Measurements from ENCODE around the gene GMPR2. TPM values are rescaled to one million over a fixed set of nuclear protein-coding genes. Genes with fewer than 3 reads are reported as not detected.
"Not testable (repeated sequence)": the region's sequence is repeated elsewhere in the genome, so short reads cannot be mapped to it uniquely, and the experiment has no call there.

The GMPR2 gene
- total and polyA plus RNA-seq, 8 donors: 13.9 to 204 (median 43.3) TPM

DNA sequence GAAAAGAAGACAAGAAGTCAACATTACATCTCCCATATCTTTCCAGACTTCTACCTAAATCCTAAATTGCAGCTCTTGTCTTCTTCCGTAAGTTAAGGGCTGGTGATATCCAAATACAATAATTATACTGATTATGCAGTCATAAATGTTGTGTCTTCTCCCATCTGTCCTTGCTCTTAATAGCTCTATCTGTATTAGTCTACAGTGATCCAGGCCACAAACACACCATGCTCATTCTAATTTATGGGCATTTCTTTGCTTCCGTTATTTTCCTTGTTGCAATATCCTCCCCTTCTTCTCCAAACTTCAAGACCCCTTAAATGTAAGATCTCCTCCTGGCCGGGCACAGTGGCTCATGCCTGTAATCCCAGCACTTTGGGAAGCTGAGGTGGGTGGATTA is 13.2 kb upstream of the GMPR2 start:
- intact Hi-C loops (cut with DNase I; ENCODE audit: low total_unique reads): no loop called here
- TF ChIP-seq POLR2A (IDR thresholded peaks at IDR 0.05) (no peak), CTCF (IDR thresholded peaks at IDR 0.05) (no peak), POLR2AphosphoS5 (IDR thresholded peaks at IDR 0.05) (no peak), EP300 (IDR thresholded peaks at IDR 0.05) (no peak)
- Histone ChIP-seq H3K27ac (no peak overlapping the region), H3K9me3 (no peaks in the 10 kb centered on the region), H3K4me3 (no peak overlapping the region), H3K27me3 (no peaks in the 10 kb centered on the region), H3K4me1 (peaks cover 4 to 18% (median 15%) of the 10 kb centered on the region in 4 donors), H3K36me3 (peaks cover 0 to 18% (median 13%) of the 10 kb centered on the region in 4 donors)
- 55 to 62% (median 59%) methylated on average over 3 of the region's 3 CpGs for WGBS, 5 donors
- DNase-seq: no peak

DNA sequence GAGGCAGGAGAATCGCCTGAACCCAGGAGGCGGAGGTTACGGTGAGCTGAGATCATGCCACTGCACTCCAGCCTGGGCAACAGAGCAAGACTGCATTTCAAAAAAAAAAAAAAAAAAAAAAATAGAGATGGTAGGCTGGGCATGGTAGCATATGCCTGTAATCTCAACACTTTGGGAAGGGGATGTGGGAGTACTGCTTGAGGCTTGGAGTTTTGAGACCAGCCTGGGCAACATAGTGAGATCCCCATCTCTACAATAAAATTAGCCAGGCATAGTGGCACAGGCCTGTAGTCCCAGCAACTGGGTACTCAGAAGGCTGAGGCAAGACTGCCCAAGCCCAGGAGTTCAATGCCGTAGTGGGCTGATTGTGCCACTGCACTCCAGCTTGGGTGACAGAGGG is 9.7 kb upstream of the GMPR2 start:
- 93 to 100% (median 97%) methylated on average over 4 of the region's 4 CpGs for WGBS, 5 donors
- intact Hi-C loops (cut with DNase I; ENCODE audit: low total_unique reads); H3K4me1 ChIP-seq: not testable (repeated sequence)

GRCh38 chr14:24224618-24225071 is 8.1 kb upstream of the GMPR2 start:
- H3K27me3 ChIP-seq: no peaks in the 10 kb centered on the region
- no peak for DNase-seq
- 88 to 94% (median 92%) methylated on average over 7 of the region's 7 CpGs for WGBS, 5 donors
- intact Hi-C loops (cut with DNase I; ENCODE audit: low total_unique reads): no loop called here
- no peak overlapping the region for H3K4me3 ChIP-seq
- H3K9me3 ChIP-seq: no peaks in the 10 kb centered on the region
- H3K27ac ChIP-seq: no peak overlapping the region
- peaks cover 0 to 16% (median 5%) of the 10 kb centered on the region in 4 donors for H3K4me1 ChIP-seq
- H3K36me3 ChIP-seq: peaks cover 4 to 23% (median 14%) of the 10 kb centered on the region in 4 donors
- TF ChIP-seq POLR2AphosphoS5 (IDR thresholded peaks at IDR 0.05): no peak
- no peak for TF ChIP-seq CTCF (IDR thresholded peaks at IDR 0.05)

More for the DNA sequence above, 9.7 kb upstream of the GMPR2 start:
- not testable (repeated sequence) for DNase-seq, H3K9me3 ChIP-seq, H3K27me3 ChIP-seq, H3K27ac ChIP-seq, H3K4me3 ChIP-seq
- peaks cover 4 to 21% (median 7%) of the 10 kb centered on the region in 4 donors for H3K36me3 ChIP-seq

DNA sequence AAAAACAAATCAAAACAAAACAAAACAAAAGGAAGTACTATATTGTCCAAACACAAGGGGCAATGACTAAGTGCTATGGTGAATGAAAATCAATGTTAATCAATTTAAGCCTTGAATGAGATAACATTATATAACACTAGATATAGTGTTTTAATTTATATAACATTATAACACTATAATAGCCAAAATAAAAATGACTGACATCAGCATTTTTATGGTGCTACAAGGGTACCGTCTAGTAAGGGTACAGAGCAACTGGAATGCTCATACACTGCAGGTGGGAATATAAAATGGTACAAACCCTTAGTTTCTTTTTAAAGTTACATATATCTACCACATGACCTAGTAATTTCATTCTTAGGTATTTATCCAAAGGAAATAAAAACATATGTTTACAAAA is 6.3 kb upstream of the GMPR2 start:
- no peaks in the 10 kb centered on the region for H3K9me3 ChIP-seq
- H3K4me3 ChIP-seq: no peak overlapping the region
- TF ChIP-seq POLR2AphosphoS5 (IDR thresholded peaks at IDR 0.05) (no peak), POLR2A (IDR thresholded peaks at IDR 0.05) (no peak), CTCF (IDR thresholded peaks at IDR 0.05) (no peak), EP300 (IDR thresholded peaks at IDR 0.05) (no peak)
- no peaks in the 10 kb centered on the region for H3K27me3 ChIP-seq
- DNase-seq: no peak
- intact Hi-C loops (cut with DNase I; ENCODE audit: low total_unique reads): no loop called here
- H3K36me3 ChIP-seq: peaks cover 4 to 23% (median 15%) of the 10 kb centered on the region in 4 donors
- H3K27ac ChIP-seq: no peak overlapping the region
- peaks cover 9 to 30% (median 19%) of the 10 kb centered on the region in 4 donors for H3K4me1 ChIP-seq
- 74 to 90% (median 84%) methylated on average over 1 of the region's 1 CpG for WGBS, 5 donors

DNA sequence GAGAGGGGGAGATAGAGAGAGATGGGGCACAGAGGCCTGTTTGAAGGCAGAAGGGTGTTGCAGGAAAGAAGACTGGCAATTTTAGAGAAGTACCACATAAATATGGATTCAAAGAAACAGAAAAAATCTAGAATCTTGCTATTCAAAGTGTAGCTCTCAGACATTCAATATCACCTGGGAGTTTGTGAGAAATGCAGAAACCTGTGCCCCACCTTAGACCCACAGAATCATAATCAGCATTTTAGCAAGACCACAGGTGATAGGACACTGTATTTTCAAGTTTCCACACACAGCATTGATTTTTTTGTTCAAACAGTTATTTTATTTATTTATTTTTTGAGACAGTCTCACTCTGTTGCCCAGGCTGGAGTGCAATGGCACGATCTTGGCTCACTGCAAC is 3.8 kb upstream of the GMPR2 start:
- intact Hi-C loops (cut with DNase I; ENCODE audit: low total_unique reads): no loop called here
- Histone ChIP-seq H3K4me3 (no peak overlapping the region), H3K36me3 (peaks cover 4 to 23% (median 15%) of the 10 kb centered on the region in 4 donors), H3K4me1 (peaks cover 20 to 42% (median 32%) of the 10 kb centered on the region in 4 donors), H3K9me3 (no peaks in the 10 kb centered on the region), H3K27ac (no peak overlapping the region), H3K27me3 (no peaks in the 10 kb centered on the region)
- DNase-seq: no peak
- 0 to 90% (median 33%) methylated on average over 1 of the region's 1 CpG for WGBS, 5 donors
- TF ChIP-seq EP300 (IDR thresholded peaks at IDR 0.05): no peak
- TF ChIP-seq POLR2AphosphoS5 (IDR thresholded peaks at IDR 0.05): no peak
- TF ChIP-seq CTCF (IDR thresholded peaks at IDR 0.05): no peak
- TF ChIP-seq POLR2A (IDR thresholded peaks at IDR 0.05): no peak

All from stomach (tissue), 9 donors.